B cell (primary cell): ENCODE data around the gene ZNF213. TPM values are rescaled to one million over a fixed set of nuclear protein-coding genes. Genes with fewer than 3 reads are reported as not detected.
A peak's percentile ranks its signal among the peaks of the same experiment; 100 is the strongest.

Experiments used
- ATAC-seq: fragments of 200-7000 bp; cut with Tn5 transposase; one replicate; pipeline ENCODE4 v1.10.0; 2021; ENCODE audit warnings: low read depth, mild to moderate bottlenecking, moderate number of reproducible peaks, moderate library complexity
- CTCF ChIA-PET: fragments of 350-600 bp; sonication (Branson Sonifier 250); formaldehyde crosslinking; loops from one replicate; lab custom pipeline; 2021; ENCODE audit warnings: antibody characterized with exemption, inconsistent platforms; lab: Charles Lee
- POLR2A ChIA-PET: fragments of 350-600 bp; sonication (Branson Sonifier 250); formaldehyde crosslinking; loops from one replicate; lab custom pipeline; 2021; ENCODE audit warnings: antibody characterized with exemption; lab: Charles Lee
- DNase-seq: peaks from one replicate; pipeline ENCODE4 v3.0.0; 2013
- H2AFZ ChIP-seq: 2 replicates; pipeline ENCODE4 v1.6.1; 2012; ENCODE audit warnings: mild to moderate bottlenecking, low read depth, low read length; ENCODE audit not compliant: insufficient read depth, poor library complexity, severe bottlenecking
- H3K27ac ChIP-seq, 2 donors: 1 replicate in 1 of 2; 2 replicates in 1 of 2; pipeline ENCODE4 v1.5.1; 2012 to 2013; ENCODE audit warnings: low read length in 2 of 2, mild to moderate bottlenecking in 2 of 2, moderate library complexity in 1 of 2
- H3K27me3 ChIP-seq, 4 experiments: fragments of 200-600 bp in 1 of 4; sonication (generic) in 1 of 4; replicated peaks in 1 of 4; 1 replicate in 2 of 4; 2 replicates in 2 of 4; pipeline versions ENCODE4 v1.6.1 to v1.7.0; 2013 to 2016; ENCODE audit warnings: low read length in 3 of 4, mild to moderate bottlenecking in 2 of 4, mixed read lengths in 1 of 4, moderate library complexity in 1 of 4; ENCODE audit not compliant: insufficient read depth in 4 of 4, control insufficient read depth in 3 of 4; ENCODE audit errors: control extremely low read depth in 1 of 4
- H3K36me3 ChIP-seq, 2 experiments: replicated peaks in 1 of 2; 1 replicate in 1 of 2; 2 replicates in 1 of 2; pipeline versions ENCODE4 v1.6.1 to v1.7.1; 2013; ENCODE audit warnings: low read length in 1 of 2; ENCODE audit not compliant: insufficient read depth in 2 of 2, control insufficient read depth in 1 of 2; ENCODE audit errors: control extremely low read depth in 1 of 2, extremely low read depth in 1 of 2
- H3K4me1 ChIP-seq, 2 donors: fragments of 200-600 bp in 1 of 2; sonication (generic) in 1 of 2; 1 replicate in 1 of 2; 2 replicates in 1 of 2; pipeline versions ENCODE4 v1.5.1 to v1.6.1; 2013 to 2017; ENCODE audit warnings: low read length in 2 of 2; ENCODE audit not compliant: control insufficient read depth in 2 of 2, insufficient read depth in 2 of 2
- H3K4me2 ChIP-seq: replicated peaks from 2 replicates; pipeline ENCODE3; 2012; ENCODE audit warnings: mild to moderate bottlenecking, low read depth, low read length; ENCODE audit not compliant: poor library complexity, severe bottlenecking
- H3K4me3 ChIP-seq, 5 experiments: fragments of 200-600 bp in 1 of 5; sonication (generic) in 1 of 5; 1 replicate in 3 of 5; 2 replicates in 2 of 5; pipeline versions ENCODE4 v1.5.1 to v1.7.0; 2011 to 2016; ENCODE audit warnings: low read length in 4 of 5, mild to moderate bottlenecking in 4 of 5, low read depth in 2 of 5, control low read depth in 1 of 5, moderate library complexity in 1 of 5; ENCODE audit not compliant: insufficient read depth in 1 of 5; ENCODE audit errors: control extremely low read depth in 1 of 5, extremely low read depth in 1 of 5
- H3K79me2 ChIP-seq: fragments of 200-600 bp; sonication (generic); one replicate; pipeline ENCODE4 v1.6.0; 2016; ENCODE audit warnings: low read length; ENCODE audit not compliant: control insufficient read depth, insufficient read depth
- H3K9ac ChIP-seq: fragments of 200-600 bp; sonication (generic); 2 replicates; pipeline ENCODE4 v1.6.1; 2017; ENCODE audit warnings: mild to moderate bottlenecking, low read length, moderate library complexity
- H3K9me3 ChIP-seq, 3 donors: one replicate each; pipeline versions ENCODE4 v1.6.1 to v1.7.1; 2013; ENCODE audit warnings: low read length in 2 of 3; ENCODE audit not compliant: control insufficient read depth in 2 of 3, insufficient read depth in 1 of 3; ENCODE audit errors: control extremely low read depth in 1 of 3
- H4K20me1 ChIP-seq: 2 replicates; pipeline ENCODE4 v1.6.0; 2012; ENCODE audit warnings: mild to moderate bottlenecking, low read length; ENCODE audit not compliant: insufficient read depth, control insufficient read depth, poor library complexity, severe bottlenecking
- H3K27ac Mint-ChIP-seq: one replicate; pipeline ENCODE4 v1.8.0; 2021; ENCODE audit warnings: mixed read lengths
- H3K27me3 Mint-ChIP-seq: one replicate; pipeline ENCODE4 v1.8.0; 2021; ENCODE audit warnings: mixed read lengths
- H3K4me1 Mint-ChIP-seq: one replicate; pipeline ENCODE4 v1.8.0; 2021; ENCODE audit warnings: mixed read lengths
- H3K4me3 Mint-ChIP-seq: one replicate; pipeline ENCODE4 v1.8.0; 2021; ENCODE audit warnings: mixed read lengths
- H3K9me3 Mint-ChIP-seq: one replicate; pipeline ENCODE4 v1.8.0; 2022; ENCODE audit warnings: mixed read lengths; ENCODE audit not compliant: insufficient read depth
- EZH2 ChIP-seq: IDR thresholded peaks from 2 replicates; pipeline ENCODE4 v1.6.1; 2012; ENCODE audit warnings: borderline replicate concordance, low read depth, mild to moderate bottlenecking, moderate library complexity, low read length; ENCODE audit not compliant: insufficient read depth, poor library complexity, severe bottlenecking
- WGBS: methylation state at CpG from one replicate; pipeline ENCODE4 v1.1.5; 2013; ENCODE audit warnings: missing lambda C conversion rate; ENCODE audit not compliant: insufficient coverage; 5-methylcytosine and 5-hydroxymethylcytosine counted together
- intact Hi-C: fragments of 100-400 bp; cut with micrococcal nuclease; formaldehyde crosslinking; loops from one replicate; pipeline ENCODE4 v1.10.0; 2022
- polyA plus RNA-seq: library from polyadenylated mRNA; depleted of rRNA; stranded (reverse); fragments of >200 nt; gene quantifications from 2 replicates; pipeline ENCODE4 v1.2.3, GENCODE V29; 2012
- total RNA-seq, 2 donors: library from RNA; stranded (reverse); fragments of 120-200 nt in 1 of 2; gene quantifications; 1 replicate in 1 of 2; 2 replicates in 1 of 2; pipeline versions ENCODE4 v1.2.3 to v1.2.4, GENCODE V29; 2013 to 2022
- TF ChIP-seq, protein P1 (sequence below): fragments of 200-600 bp; IDR thresholded peaks from one replicate; pipeline ENCODE4 v1.8.0; 2022; ENCODE audit warnings: antibody characterized with exemption, mild to moderate bottlenecking

ZNF213 gene
- total and polyA plus RNA-seq, 2 donors (not counting 1 experiment from before 2014, with no cell fraction given), result 1.4 to 7.2 TPM

GRCh38 chr16:3182608-3183444 lies 48.0 kb downstream of the ZNF213 start:
- Histone ChIP-seq H3K27ac (no peak overlapping the region), H3K9ac (peak overlapping the region; percentile 1), H3K9me3 (peaks cover 0 to 45% (median 2%) of the 10 kb centered on the region in 3 donors), H4K20me1 (no peaks in the 10 kb centered on the region), H3K4me2 (peak overlapping the region; percentile 57), H3K4me3 (peak overlapping the region in 4 of 5 experiments; percentile 11 to 38 (median 28)), H3K4me1 (peaks cover 15 to 16% of the 10 kb centered on the region in 2 donors), H2AFZ (peak overlapping the region; percentile 17), H3K27me3 (peaks cover 0 to 88% (median 53%) of the 10 kb centered on the region in 4 experiments), H3K36me3 (no peaks in the 10 kb centered on the region), H3K79me2 (no peaks in the 10 kb centered on the region)
- Mint-ChIP-seq H3K4me1 (peaks cover 21% of the 10 kb centered on the region), H3K4me3 (peak overlapping the region; percentile 73), H3K27ac (peak overlapping the region; percentile 74), H3K27me3 (peaks cover 79% of the 10 kb centered on the region), H3K9me3 (no peaks in the 10 kb centered on the region)
- peak; percentile 63 for DNase-seq
- ChIA-PET CTCF (interaction anchor here (1.0 to 2.0 kb wide), 4 partner anchors 11 to 53 kb away, joined by 3 to 5 read pairs (median 3); no protein-coding TSS in a partner anchor), POLR2A (no interaction called here)
- peak; percentile 43 for ATAC-seq
- intact Hi-C loops, result no loop called here
- TF ChIP-seq, protein P1, sequence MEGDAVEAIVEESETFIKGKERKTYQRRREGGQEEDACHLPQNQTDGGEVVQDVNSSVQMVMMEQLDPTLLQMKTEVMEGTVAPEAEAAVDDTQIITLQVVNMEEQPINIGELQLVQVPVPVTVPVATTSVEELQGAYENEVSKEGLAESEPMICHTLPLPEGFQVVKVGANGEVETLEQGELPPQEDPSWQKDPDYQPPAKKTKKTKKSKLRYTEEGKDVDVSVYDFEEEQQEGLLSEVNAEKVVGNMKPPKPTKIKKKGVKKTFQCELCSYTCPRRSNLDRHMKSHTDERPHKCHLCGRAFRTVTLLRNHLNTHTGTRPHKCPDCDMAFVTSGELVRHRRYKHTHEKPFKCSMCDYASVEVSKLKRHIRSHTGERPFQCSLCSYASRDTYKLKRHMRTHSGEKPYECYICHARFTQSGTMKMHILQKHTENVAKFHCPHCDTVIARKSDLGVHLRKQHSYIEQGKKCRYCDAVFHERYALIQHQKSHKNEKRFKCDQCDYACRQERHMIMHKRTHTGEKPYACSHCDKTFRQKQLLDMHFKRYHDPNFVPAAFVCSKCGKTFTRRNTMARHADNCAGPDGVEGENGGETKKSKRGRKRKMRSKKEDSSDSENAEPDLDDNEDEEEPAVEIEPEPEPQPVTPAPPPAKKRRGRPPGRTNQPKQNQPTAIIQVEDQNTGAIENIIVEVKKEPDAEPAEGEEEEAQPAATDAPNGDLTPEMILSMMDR, result peak; percentile 33
- TF ChIP-seq EZH2, result no peak
- 3% methylated on average over 71 of the region's 72 CpGs for WGBS
